Lower lobe of right lung (tissue), 2 donors: ENCODE results near the gene YLPM1. TPM values are rescaled to one million over a fixed set of nuclear protein-coding genes. Genes with fewer than 3 reads are reported as not detected.
"Not testable (repeated sequence)": the region's sequence is repeated elsewhere in the genome, so short reads cannot be mapped to it uniquely, and the experiment has no call there.

Experiments
- ATAC-seq, 2 donors: fragments of 200-7000 bp; cut with Tn5 transposase; one replicate each; pipeline ENCODE4 v1.9.1; 2020 to 2022; ENCODE audit warnings: mild to moderate bottlenecking in 2 of 2, moderate library complexity in 2 of 2
- DNase-seq: peaks from one replicate; pipeline ENCODE4 v3.0.0-alpha.2; 2020
- H3K27ac ChIP-seq: fragments of 200-600 bp; one replicate; pipeline ENCODE4 v1.8.0; 2022
- H3K27me3 ChIP-seq: fragments of 200-600 bp; one replicate; pipeline ENCODE4 v1.8.0; 2022; ENCODE audit warnings: low read depth
- H3K36me3 ChIP-seq: fragments of 200-600 bp; one replicate; pipeline ENCODE4 v1.8.0; 2022; ENCODE audit warnings: mild to moderate bottlenecking
- H3K4me1 ChIP-seq: fragments of 200-600 bp; one replicate; pipeline ENCODE4 v1.8.0; 2022
- H3K4me3 ChIP-seq: fragments of 200-600 bp; one replicate; pipeline ENCODE4 v1.8.0; 2022; ENCODE audit warnings: mild to moderate bottlenecking
- H3K9me3 ChIP-seq: fragments of 200-600 bp; one replicate; pipeline ENCODE4 v1.8.0; 2022
- CTCF ChIP-seq: fragments of 200-600 bp; IDR thresholded peaks from one replicate; pipeline ENCODE4 v1.8.0; 2022; ENCODE audit warnings: antibody characterized with exemption, mild to moderate bottlenecking
- intact Hi-C: fragments of 100-400 bp; cut with DNase I; formaldehyde crosslinking; loops from one replicate; pipeline ENCODE4 v1.11.0; 2022
- total RNA-seq: library from RNA; stranded (reverse); fragmentation: NEBNext Ultra II Directional; extraction: Animal tissue kit (Norgen Biotek cat#: 25700); gene quantifications from one replicate; pipeline ENCODE4 v1.2.1, GENCODE V29; 2021
- donor health status: DM: no; HTN: yes; CAD: no; lungs with severe emphysema.

The YLPM1 gene
- total RNA-seq, 1 donor from 2014 or later, result 58.0 TPM

DNA sequence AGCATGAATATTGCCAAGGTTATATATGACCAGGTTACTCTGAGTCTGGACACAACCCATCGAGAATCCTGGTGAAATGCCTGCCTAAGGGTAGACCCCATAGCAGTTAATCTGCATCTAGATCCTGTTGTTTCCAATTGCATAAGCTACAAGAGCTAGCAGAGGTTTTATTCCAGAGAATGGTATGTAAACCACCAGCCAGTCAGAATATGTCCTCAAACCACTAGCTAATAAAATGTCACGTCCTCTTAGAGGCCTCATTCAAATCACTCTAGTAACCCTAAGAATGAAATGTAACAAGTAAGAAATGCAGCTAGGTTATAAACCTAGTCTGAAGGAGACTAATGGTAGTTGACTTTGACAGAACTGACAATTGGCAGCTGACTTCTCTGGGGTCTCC is 9.0 kb upstream of the YLPM1 start:
- Histone ChIP-seq H3K4me1 (no peaks in the 10 kb centered on the region), H3K9me3 (peaks cover 6% of the 10 kb centered on the region), H3K27ac (no peak overlapping the region), H3K27me3 (no peaks in the 10 kb centered on the region), H3K4me3 (no peak overlapping the region), H3K36me3 (no peaks in the 10 kb centered on the region)
- DNase-seq, result no peak
- no peak for ATAC-seq
- intact Hi-C loops, result no loop called here
- TF ChIP-seq CTCF, result no peak

GRCh38 chr14:74754899-74755298 is 8.2 kb upstream of the YLPM1 start:
- intact Hi-C loops, result no loop called here
- ATAC-seq (no peak), DNase-seq (no peak)
- no peaks in the 10 kb centered on the region for H3K4me1 ChIP-seq
- H3K36me3 ChIP-seq, result no peaks in the 10 kb centered on the region
- no peak for TF ChIP-seq CTCF
- H3K9me3 ChIP-seq, result peaks cover 6% of the 10 kb centered on the region
- H3K27ac ChIP-seq, result no peak overlapping the region
- H3K4me3 ChIP-seq, result no peak overlapping the region
- H3K27me3 ChIP-seq, result no peaks in the 10 kb centered on the region

GRCh38 chr14:74756326-74756725 is 6.8 kb upstream of the YLPM1 start:
- intact Hi-C loops, result no loop called here

DNA sequence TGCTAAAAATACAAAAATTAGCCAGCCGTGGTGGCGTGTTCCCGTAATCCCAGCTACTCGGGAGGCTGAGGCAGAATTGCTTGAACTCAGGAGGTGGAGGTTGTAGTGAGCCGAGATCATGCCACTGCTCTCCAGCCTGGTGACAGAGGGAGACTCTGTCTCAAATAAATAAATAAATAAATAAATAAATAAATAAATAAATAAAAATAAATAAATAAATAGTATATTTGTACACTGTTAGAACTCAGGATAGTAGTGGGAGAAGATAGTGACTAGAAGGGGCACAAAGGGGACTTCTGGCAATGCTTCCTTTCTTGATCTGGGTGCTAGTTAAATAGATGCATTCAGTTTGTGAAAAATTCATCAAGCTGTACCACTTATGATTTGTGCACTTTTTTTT is 4.6 kb upstream of the YLPM1 start:
- ATAC-seq, H3K36me3 ChIP-seq, H3K4me1 ChIP-seq, H3K27me3 ChIP-seq, H3K9me3 ChIP-seq, intact Hi-C loops, H3K4me3 ChIP-seq, DNase-seq, H3K27ac ChIP-seq: not testable (repeated sequence)

More at GRCh38 chr14:74756326-74756725, 6.8 kb upstream of the YLPM1 start:
- Histone ChIP-seq H3K4me3 (no peak overlapping the region), H3K27me3 (no peaks in the 10 kb centered on the region), H3K9me3 (peaks cover 6% of the 10 kb centered on the region), H3K27ac (no peak overlapping the region), H3K4me1 (no peaks in the 10 kb centered on the region), H3K36me3 (no peaks in the 10 kb centered on the region)
- no peak for TF ChIP-seq CTCF
- DNase-seq (no peak), ATAC-seq (no peak)

DNA sequence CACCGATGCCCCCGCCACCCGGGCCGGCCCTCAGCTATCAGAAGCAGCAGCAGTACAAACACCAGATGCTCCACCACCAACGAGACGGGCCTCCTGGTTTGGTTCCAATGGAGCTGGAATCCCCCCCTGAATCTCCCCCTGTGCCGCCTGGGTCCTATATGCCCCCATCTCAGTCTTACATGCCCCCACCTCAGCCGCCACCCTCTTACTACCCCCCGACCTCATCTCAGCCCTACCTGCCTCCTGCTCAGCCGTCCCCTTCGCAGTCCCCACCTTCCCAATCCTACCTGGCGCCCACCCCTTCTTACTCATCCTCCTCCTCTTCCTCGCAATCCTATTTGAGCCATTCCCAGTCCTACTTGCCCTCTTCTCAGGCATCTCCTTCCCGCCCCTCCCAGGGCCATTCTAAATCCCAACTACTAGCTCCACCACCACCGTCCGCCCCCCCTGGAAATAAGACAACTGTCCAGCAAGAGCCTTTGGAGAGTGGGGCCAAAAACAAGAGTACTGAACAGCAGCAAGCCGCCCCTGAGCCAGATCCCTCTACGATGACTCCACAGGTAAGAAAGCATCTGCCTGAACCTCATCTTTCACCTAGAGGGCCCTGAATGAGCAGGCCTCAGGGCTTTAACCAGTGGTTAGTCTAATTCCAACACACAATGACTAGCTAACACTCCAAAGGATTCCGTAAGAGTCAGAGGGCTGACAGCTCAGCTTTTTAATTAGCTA is 851 bp downstream of the YLPM1 start:
- intact Hi-C loops, result no loop called here
- Histone ChIP-seq H3K9me3 (no peaks in the 10 kb centered on the region), H3K27me3 (no peaks in the 10 kb centered on the region), H3K36me3 (no peaks in the 10 kb centered on the region), H3K27ac (peak overlapping the region; percentile 92), H3K4me1 (peaks cover 50% of the 10 kb centered on the region), H3K4me3 (peak overlapping the region; percentile 94)
- peak; percentile 1 to 6 for ATAC-seq
- no peak for DNase-seq
- no peak for TF ChIP-seq CTCF

DNA sequence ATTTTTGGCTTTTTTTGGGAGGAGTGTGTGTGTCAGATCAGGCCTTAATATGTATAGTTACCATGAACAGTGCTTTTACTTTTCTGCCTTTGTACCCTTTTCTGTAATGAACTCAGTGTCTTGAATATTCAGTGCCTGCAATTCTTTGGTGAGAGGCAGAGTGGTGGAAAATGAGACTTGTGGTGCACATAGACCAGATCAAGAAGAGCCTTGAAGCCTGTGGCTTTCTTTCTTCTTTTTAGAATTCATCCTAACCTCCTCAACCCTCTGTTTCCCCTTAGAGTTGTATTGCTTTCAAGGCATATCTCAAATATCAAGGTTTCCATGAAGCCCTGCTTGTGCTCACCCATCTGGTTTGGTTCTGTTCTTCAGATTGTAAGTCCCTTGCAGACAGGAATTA is 2.6 kb downstream of the YLPM1 start:
- H3K4me1 ChIP-seq, result peaks cover 50% of the 10 kb centered on the region
- TF ChIP-seq CTCF, result no peak
- H3K4me3 ChIP-seq, result peak overlapping the region; percentile 94

More for the DNA sequence above, 2.6 kb downstream of the YLPM1 start:
- Histone ChIP-seq H3K36me3 (no peaks in the 10 kb centered on the region), H3K27me3 (no peaks in the 10 kb centered on the region), H3K27ac (no peak overlapping the region), H3K9me3 (no peaks in the 10 kb centered on the region)
- no peak for DNase-seq
- ATAC-seq, result no peak
- intact Hi-C loops, result no loop called here
